ENCODE data around the gene MRC1. TPM values are rescaled to one million over a fixed set of nuclear protein-coding genes. Genes with fewer than 3 reads are reported as not detected.

Gene MRC1
- total and polyA plus RNA-seq, 2 donors (not counting 1 experiment from before 2014, with no cell fraction given), result 0.12 TPM; not detected in 1

DNA sequence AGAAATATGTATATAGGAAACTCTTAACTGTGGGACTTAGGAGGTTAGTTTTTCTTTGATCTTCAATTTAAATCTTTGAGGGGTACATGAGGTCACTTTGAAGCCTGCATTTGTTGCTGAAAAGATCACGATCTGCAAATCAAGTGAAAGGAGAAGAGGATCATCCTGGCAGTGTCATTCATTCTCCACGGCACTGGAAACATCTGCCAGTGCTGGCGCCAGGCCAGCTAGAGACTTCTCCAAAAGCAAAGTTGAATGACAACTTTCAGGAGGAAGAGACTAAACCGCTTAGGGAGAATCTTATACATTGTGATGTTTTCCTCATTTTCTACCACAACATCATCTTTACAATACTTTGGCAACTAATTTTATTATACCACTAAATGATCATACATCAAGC is 42.5 kb downstream of the MRC1 start:
- Histone ChIP-seq H3K4me2 (replicated peaks; ENCODE audit: low read depth, low read length, poor library complexity, severe bottlenecking) (no peak overlapping the region), H4K20me1 (ENCODE audit: control insufficient read depth, insufficient read depth, low read length, poor library complexity, severe bottlenecking) (no peaks in the 10 kb centered on the region), H3K4me3 (ENCODE audit: control extremely low read depth in 1 of 5, extremely low read depth in 1 of 5, insufficient read depth in 1 of 5, low read depth in 2 of 5, low read length in 4 of 5) (no peak overlapping the region), H3K36me3 (replicated peaks in 1 of 2; ENCODE audit: control extremely low read depth in 1 of 2, control insufficient read depth in 1 of 2, extremely low read depth in 1 of 2, insufficient read depth in 2 of 2, low read length in 1 of 2) (no peaks in the 10 kb centered on the region), H3K4me1 (ENCODE audit: control insufficient read depth in 2 of 2, insufficient read depth in 2 of 2, low read length in 2 of 2) (no peaks in the 10 kb centered on the region), H3K9me3 (ENCODE audit: control extremely low read depth in 1 of 3, control insufficient read depth in 2 of 3, insufficient read depth in 1 of 3, low read length in 2 of 3) (no peaks in the 10 kb centered on the region), H3K9ac (ENCODE audit: low read length) (no peak overlapping the region), H3K79me2 (ENCODE audit: control insufficient read depth, insufficient read depth, low read length) (no peaks in the 10 kb centered on the region), H3K27ac (ENCODE audit: low read length in 2 of 2) (no peak overlapping the region), H2AFZ (ENCODE audit: insufficient read depth, low read depth, low read length, poor library complexity, severe bottlenecking) (no peak overlapping the region), H3K27me3 (replicated peaks in 1 of 4; ENCODE audit: control extremely low read depth in 1 of 4, control insufficient read depth in 3 of 4, insufficient read depth in 4 of 4, low read length in 3 of 4) (no peaks in the 10 kb centered on the region)
- Mint-ChIP-seq H3K9me3 (ENCODE audit: insufficient read depth) (no peaks in the 10 kb centered on the region), H3K27me3 (peaks cover 3% of the 10 kb centered on the region), H3K4me1 (peaks cover 1% of the 10 kb centered on the region), H3K4me3 (no peak overlapping the region), H3K27ac (no peak overlapping the region)
- WGBS (ENCODE audit: insufficient coverage), result 0% methylated on average over 1 of the region's 4 CpGs
- POLR2A ChIA-PET, result no interaction called here
- DNase-seq (no peak), ATAC-seq (ENCODE audit: low read depth) (no peak)
- TF ChIP-seq, protein P1, sequence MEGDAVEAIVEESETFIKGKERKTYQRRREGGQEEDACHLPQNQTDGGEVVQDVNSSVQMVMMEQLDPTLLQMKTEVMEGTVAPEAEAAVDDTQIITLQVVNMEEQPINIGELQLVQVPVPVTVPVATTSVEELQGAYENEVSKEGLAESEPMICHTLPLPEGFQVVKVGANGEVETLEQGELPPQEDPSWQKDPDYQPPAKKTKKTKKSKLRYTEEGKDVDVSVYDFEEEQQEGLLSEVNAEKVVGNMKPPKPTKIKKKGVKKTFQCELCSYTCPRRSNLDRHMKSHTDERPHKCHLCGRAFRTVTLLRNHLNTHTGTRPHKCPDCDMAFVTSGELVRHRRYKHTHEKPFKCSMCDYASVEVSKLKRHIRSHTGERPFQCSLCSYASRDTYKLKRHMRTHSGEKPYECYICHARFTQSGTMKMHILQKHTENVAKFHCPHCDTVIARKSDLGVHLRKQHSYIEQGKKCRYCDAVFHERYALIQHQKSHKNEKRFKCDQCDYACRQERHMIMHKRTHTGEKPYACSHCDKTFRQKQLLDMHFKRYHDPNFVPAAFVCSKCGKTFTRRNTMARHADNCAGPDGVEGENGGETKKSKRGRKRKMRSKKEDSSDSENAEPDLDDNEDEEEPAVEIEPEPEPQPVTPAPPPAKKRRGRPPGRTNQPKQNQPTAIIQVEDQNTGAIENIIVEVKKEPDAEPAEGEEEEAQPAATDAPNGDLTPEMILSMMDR (IDR thresholded peaks at IDR 0.05), result no peak
- TF ChIP-seq EZH2 (IDR thresholded peaks at IDR 0.05; ENCODE audit: borderline replicate concordance, insufficient read depth, low read depth, low read length, poor library complexity, severe bottlenecking), result no peak
- intact Hi-C loops (cut with micrococcal nuclease), result no loop called here
- CTCF ChIA-PET, result no interaction called here

DNA sequence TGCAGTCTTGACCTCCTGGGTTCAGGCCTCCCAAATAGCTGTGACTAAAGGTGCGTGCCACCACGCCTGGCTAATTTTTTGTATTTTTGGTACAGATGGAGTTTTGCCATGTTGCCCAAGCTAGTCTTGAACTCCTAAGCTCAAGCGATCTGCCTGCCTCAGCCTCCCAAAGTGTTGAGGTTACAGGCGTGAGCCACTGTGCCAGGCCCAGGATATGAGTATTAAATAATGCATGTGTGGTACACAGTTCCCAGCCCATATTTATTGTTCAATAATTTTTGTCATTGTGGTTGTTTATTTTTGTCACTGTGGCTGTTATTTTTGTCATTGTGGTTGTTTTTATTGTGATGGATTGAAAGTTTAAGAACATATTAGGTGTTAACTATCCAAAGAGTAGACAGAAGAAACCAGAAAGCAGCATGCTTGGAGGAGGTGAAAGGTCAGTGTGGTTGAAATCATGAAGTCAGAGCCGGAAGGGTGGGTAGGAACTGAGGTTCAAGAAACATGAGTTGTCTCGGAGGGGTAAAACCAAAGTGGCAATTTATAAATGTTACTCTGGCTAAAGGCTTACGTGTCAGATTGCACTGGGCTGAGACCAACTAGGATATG is 45.0 kb downstream of the MRC1 start:
- H3K9ac ChIP-seq (ENCODE audit: low read length), result no peak overlapping the region
- CTCF ChIA-PET, result no interaction called here
- no peak overlapping the region for H2AFZ ChIP-seq (ENCODE audit: insufficient read depth, low read depth, low read length, poor library complexity, severe bottlenecking)
- TF ChIP-seq, protein P1 (IDR thresholded peaks at IDR 0.05), result no peak
- TF ChIP-seq EZH2 (IDR thresholded peaks at IDR 0.05; ENCODE audit: borderline replicate concordance, insufficient read depth, low read depth, low read length, poor library complexity, severe bottlenecking), result no peak
- POLR2A ChIA-PET, result no interaction called here
- no peak overlapping the region for H3K4me2 ChIP-seq (replicated peaks; ENCODE audit: low read depth, low read length, poor library complexity, severe bottlenecking)
- 82% methylated on average over 4 of the region's 7 CpGs for WGBS (ENCODE audit: insufficient coverage)
- H3K9me3 ChIP-seq (ENCODE audit: control extremely low read depth in 1 of 3, control insufficient read depth in 2 of 3, insufficient read depth in 1 of 3, low read length in 2 of 3), result peaks cover 0 to 3% (median 0%) of the 10 kb centered on the region in 3 donors
- Mint-ChIP-seq H3K27ac (no peak overlapping the region), H3K4me1 (peaks cover 1% of the 10 kb centered on the region), H3K9me3 (ENCODE audit: insufficient read depth) (no peaks in the 10 kb centered on the region), H3K4me3 (no peak overlapping the region), H3K27me3 (no peaks in the 10 kb centered on the region)
- no peaks in the 10 kb centered on the region for H3K27me3 ChIP-seq (replicated peaks in 1 of 4; ENCODE audit: control extremely low read depth in 1 of 4, control insufficient read depth in 3 of 4, insufficient read depth in 4 of 4, low read length in 3 of 4)
- no peaks in the 10 kb centered on the region for H3K4me1 ChIP-seq (ENCODE audit: control insufficient read depth in 2 of 2, insufficient read depth in 2 of 2, low read length in 2 of 2)
- H3K27ac ChIP-seq (ENCODE audit: low read length in 2 of 2), result no peak overlapping the region
- H3K36me3 ChIP-seq (replicated peaks in 1 of 2; ENCODE audit: control extremely low read depth in 1 of 2, control insufficient read depth in 1 of 2, extremely low read depth in 1 of 2, insufficient read depth in 2 of 2, low read length in 1 of 2), result no peaks in the 10 kb centered on the region
- DNase-seq, result no peak
- H3K79me2 ChIP-seq (ENCODE audit: control insufficient read depth, insufficient read depth, low read length), result no peaks in the 10 kb centered on the region
- intact Hi-C loops (cut with micrococcal nuclease), result no loop called here
- H4K20me1 ChIP-seq (ENCODE audit: control insufficient read depth, insufficient read depth, low read length, poor library complexity, severe bottlenecking), result no peaks in the 10 kb centered on the region
- no peak for ATAC-seq (ENCODE audit: low read depth)
- H3K4me3 ChIP-seq (ENCODE audit: control extremely low read depth in 1 of 5, extremely low read depth in 1 of 5, insufficient read depth in 1 of 5, low read depth in 2 of 5, low read length in 4 of 5), result no peak overlapping the region

Measured in B cell (primary cell).